Neural crest cell (in vitro differentiated cells): ENCODE measurements around the gene MAGT1. TPM values are rescaled to one million over a fixed set of nuclear protein-coding genes. Genes with fewer than 3 reads are reported as not detected.

Experiments used
- DNase-seq: peaks from one replicate; pipeline ENCODE4 v3.0.0; 2021; ENCODE audit warnings: low read depth, mixed read lengths, low spot score
- H3K27ac Mint-ChIP-seq: one replicate; pipeline ENCODE4 v1.8.0; 2021; ENCODE audit warnings: mild to moderate bottlenecking, mixed read lengths; ENCODE audit not compliant: unreplicated experiment
- H3K27me3 Mint-ChIP-seq: 2 replicates; pipeline ENCODE4 v1.8.0; 2021; ENCODE audit warnings: low read depth, mild to moderate bottlenecking, mixed read lengths
- H3K36me3 Mint-ChIP-seq: 2 replicates; pipeline ENCODE4 v1.8.0; 2021; ENCODE audit warnings: low read depth, mild to moderate bottlenecking, mixed read lengths
- H3K4me1 Mint-ChIP-seq: 2 replicates; pipeline ENCODE4 v1.8.0; 2021; ENCODE audit warnings: mixed read lengths
- H3K4me3 Mint-ChIP-seq: one replicate; pipeline ENCODE4 v1.8.0; 2021; ENCODE audit warnings: mild to moderate bottlenecking, mixed read lengths
- H3K9me3 Mint-ChIP-seq: 2 replicates; pipeline ENCODE4 v1.8.0; 2021; ENCODE audit warnings: mixed read lengths
- CTCF ChIP-seq: fragments of 200-600 bp; sonication (generic); conservative IDR thresholded peaks from 2 replicates; pipeline ENCODE4 v1.5.0; 2021; ENCODE audit warnings: antibody characterized with exemption, mild to moderate bottlenecking
- total RNA-seq: library from RNA; stranded (reverse); gene quantifications from 2 replicates; pipeline ENCODE4 v1.2.1, GENCODE V29; 2021

MAGT1 gene
- total RNA-seq, 1 donor from 2014 or later = 41.0 TPM

- peaks cover 2% of the 10 kb centered on the region for H3K9me3 Mint-ChIP-seq
- H3K4me3 Mint-ChIP-seq = no peak overlapping the region
- H3K27me3 Mint-ChIP-seq = no peaks in the 10 kb centered on the region
- peaks cover 14% of the 10 kb centered on the region for H3K4me1 Mint-ChIP-seq
- DNase-seq = no peak
- no peak for TF ChIP-seq CTCF
- H3K36me3 Mint-ChIP-seq = peaks cover 2% of the 10 kb centered on the region
- no peak overlapping the region for H3K27ac Mint-ChIP-seq
These were observed 107.2 kb downstream of the MAGT1 start for GRCh38 chrX:77788050-77788449.

GRCh38 chrX:77786365-77786680 lies 108.9 kb downstream of the MAGT1 start:
- H3K4me1 Mint-ChIP-seq = peaks cover 17% of the 10 kb centered on the region
- no peaks in the 10 kb centered on the region for H3K27me3 Mint-ChIP-seq
- peaks cover 2% of the 10 kb centered on the region for H3K9me3 Mint-ChIP-seq
- no peak for DNase-seq
- peaks cover 5% of the 10 kb centered on the region for H3K36me3 Mint-ChIP-seq
- no peak for TF ChIP-seq CTCF
- H3K4me3 Mint-ChIP-seq = peak overlapping the region; percentile 99
- peak overlapping the region; percentile 100 for H3K27ac Mint-ChIP-seq

GRCh38 chrX:77785486-77786364 lies 109.5 kb downstream of the MAGT1 start, which contains the start of gene ATRX:
ATRX (minus strand) TSS chrX:77786216; CDS start chrX:77786001, 215 bp downstream.
- Mint-ChIP-seq H3K9me3 (peaks cover 2% of the 10 kb centered on the region), H3K36me3 (peaks cover 5% of the 10 kb centered on the region)
- no peak for TF ChIP-seq CTCF

GRCh38 chrX:77779695-77780094 lies 115.5 kb downstream of the MAGT1 start:
- H3K9me3 Mint-ChIP-seq = no peaks in the 10 kb centered on the region
- no peak for DNase-seq
- no peaks in the 10 kb centered on the region for H3K27me3 Mint-ChIP-seq
- H3K4me1 Mint-ChIP-seq = peaks cover 27% of the 10 kb centered on the region
- H3K4me3 Mint-ChIP-seq = no peak overlapping the region
- no peak overlapping the region for H3K27ac Mint-ChIP-seq
- TF ChIP-seq CTCF = no peak
- peaks cover 5% of the 10 kb centered on the region for H3K36me3 Mint-ChIP-seq

More at GRCh38 chrX:77785486-77786364, 109.5 kb downstream of the MAGT1 start, which contains the start of gene ATRX:
- no peaks in the 10 kb centered on the region for H3K27me3 Mint-ChIP-seq
- peaks cover 17% of the 10 kb centered on the region for H3K4me1 Mint-ChIP-seq
- H3K27ac Mint-ChIP-seq = peak within 1 kb of the TSS; percentile 100
- peak; percentile 53 for DNase-seq
- peak within 1 kb of the TSS; percentile 99 for H3K4me3 Mint-ChIP-seq

- H3K27ac Mint-ChIP-seq = no peak overlapping the region
- H3K36me3 Mint-ChIP-seq = peaks cover 3% of the 10 kb centered on the region
- peaks cover 11% of the 10 kb centered on the region for H3K4me1 Mint-ChIP-seq
- H3K4me3 Mint-ChIP-seq = no peak overlapping the region
- no peaks in the 10 kb centered on the region for H3K27me3 Mint-ChIP-seq
- no peak for TF ChIP-seq CTCF
- no peak for DNase-seq
- H3K9me3 Mint-ChIP-seq = peaks cover under 1% of the 10 kb centered on the region
These were observed 118.6 kb downstream of the MAGT1 start for GRCh38 chrX:77776659-77777058.

Other genes with a start within 250 kb of the MAGT1 start
- gene ATRX, start 109.2 kb downstream of the MAGT1 start, total RNA-seq = 110 and 115 TPM in 2 replicates
- 219 and 220 TPM in 2 replicates for gene COX7B, start 4.0 kb upstream of the MAGT1 start, total RNA-seq
- gene ATP7A, start 15.3 kb upstream of the MAGT1 start, total RNA-seq = 9.3 and 9.7 TPM in 2 replicates
- not detected in 2 replicates for gene PGAM4, start 74.2 kb upstream of the MAGT1 start, total RNA-seq
- 219 and 236 TPM in 2 replicates for gene PGK1, start 208.8 kb upstream of the MAGT1 start, total RNA-seq
- gene TAF9B, start 244.2 kb upstream of the MAGT1 start, total RNA-seq = 44.4 and 46.7 TPM in 2 replicates